B cell (primary cell): Measurements from ENCODE around the gene MORF4L1. TPM values are rescaled to one million over a fixed set of nuclear protein-coding genes. Genes with fewer than 3 reads are reported as not detected.

Experiments
- ATAC-seq: fragments of 200-7000 bp; cut with Tn5 transposase; one replicate; pipeline ENCODE4 v1.10.0; 2021; ENCODE audit warnings: low read depth, mild to moderate bottlenecking, moderate number of reproducible peaks, moderate library complexity
- CTCF ChIA-PET: fragments of 350-600 bp; sonication (Branson Sonifier 250); formaldehyde crosslinking; loops from one replicate; lab custom pipeline; 2021; ENCODE audit warnings: antibody characterized with exemption, inconsistent platforms; lab: Charles Lee
- POLR2A ChIA-PET: fragments of 350-600 bp; sonication (Branson Sonifier 250); formaldehyde crosslinking; loops from one replicate; lab custom pipeline; 2021; ENCODE audit warnings: antibody characterized with exemption; lab: Charles Lee
- DNase-seq: peaks from one replicate; pipeline ENCODE4 v3.0.0; 2013
- H2AFZ ChIP-seq: 2 replicates; pipeline ENCODE4 v1.6.1; 2012; ENCODE audit warnings: mild to moderate bottlenecking, low read depth, low read length; ENCODE audit not compliant: insufficient read depth, poor library complexity, severe bottlenecking
- H3K27ac ChIP-seq, 2 donors: 1 replicate in 1 of 2; 2 replicates in 1 of 2; pipeline ENCODE4 v1.5.1; 2012 to 2013; ENCODE audit warnings: low read length in 2 of 2, mild to moderate bottlenecking in 2 of 2, moderate library complexity in 1 of 2
- H3K27me3 ChIP-seq, 4 experiments: fragments of 200-600 bp in 1 of 4; sonication (generic) in 1 of 4; replicated peaks in 1 of 4; 1 replicate in 2 of 4; 2 replicates in 2 of 4; pipeline versions ENCODE4 v1.6.1 to v1.7.0; 2013 to 2016; ENCODE audit warnings: low read length in 3 of 4, mild to moderate bottlenecking in 2 of 4, mixed read lengths in 1 of 4, moderate library complexity in 1 of 4; ENCODE audit not compliant: insufficient read depth in 4 of 4, control insufficient read depth in 3 of 4; ENCODE audit errors: control extremely low read depth in 1 of 4
- H3K36me3 ChIP-seq, 2 experiments: replicated peaks in 1 of 2; 1 replicate in 1 of 2; 2 replicates in 1 of 2; pipeline versions ENCODE4 v1.6.1 to v1.7.1; 2013; ENCODE audit warnings: low read length in 1 of 2; ENCODE audit not compliant: insufficient read depth in 2 of 2, control insufficient read depth in 1 of 2; ENCODE audit errors: control extremely low read depth in 1 of 2, extremely low read depth in 1 of 2
- H3K4me1 ChIP-seq, 2 donors: fragments of 200-600 bp in 1 of 2; sonication (generic) in 1 of 2; 1 replicate in 1 of 2; 2 replicates in 1 of 2; pipeline versions ENCODE4 v1.5.1 to v1.6.1; 2013 to 2017; ENCODE audit warnings: low read length in 2 of 2; ENCODE audit not compliant: control insufficient read depth in 2 of 2, insufficient read depth in 2 of 2
- H3K4me2 ChIP-seq: replicated peaks from 2 replicates; pipeline ENCODE3; 2012; ENCODE audit warnings: mild to moderate bottlenecking, low read depth, low read length; ENCODE audit not compliant: poor library complexity, severe bottlenecking
- H3K4me3 ChIP-seq, 5 experiments: fragments of 200-600 bp in 1 of 5; sonication (generic) in 1 of 5; 1 replicate in 3 of 5; 2 replicates in 2 of 5; pipeline versions ENCODE4 v1.5.1 to v1.7.0; 2011 to 2016; ENCODE audit warnings: low read length in 4 of 5, mild to moderate bottlenecking in 4 of 5, low read depth in 2 of 5, control low read depth in 1 of 5, moderate library complexity in 1 of 5; ENCODE audit not compliant: insufficient read depth in 1 of 5; ENCODE audit errors: control extremely low read depth in 1 of 5, extremely low read depth in 1 of 5
- H3K79me2 ChIP-seq: fragments of 200-600 bp; sonication (generic); one replicate; pipeline ENCODE4 v1.6.0; 2016; ENCODE audit warnings: low read length; ENCODE audit not compliant: control insufficient read depth, insufficient read depth
- H3K9ac ChIP-seq: fragments of 200-600 bp; sonication (generic); 2 replicates; pipeline ENCODE4 v1.6.1; 2017; ENCODE audit warnings: mild to moderate bottlenecking, low read length, moderate library complexity
- H3K9me3 ChIP-seq, 3 donors: one replicate each; pipeline versions ENCODE4 v1.6.1 to v1.7.1; 2013; ENCODE audit warnings: low read length in 2 of 3; ENCODE audit not compliant: control insufficient read depth in 2 of 3, insufficient read depth in 1 of 3; ENCODE audit errors: control extremely low read depth in 1 of 3
- H4K20me1 ChIP-seq: 2 replicates; pipeline ENCODE4 v1.6.0; 2012; ENCODE audit warnings: mild to moderate bottlenecking, low read length; ENCODE audit not compliant: insufficient read depth, control insufficient read depth, poor library complexity, severe bottlenecking
- H3K27ac Mint-ChIP-seq: one replicate; pipeline ENCODE4 v1.8.0; 2021; ENCODE audit warnings: mixed read lengths
- H3K27me3 Mint-ChIP-seq: one replicate; pipeline ENCODE4 v1.8.0; 2021; ENCODE audit warnings: mixed read lengths
- H3K4me1 Mint-ChIP-seq: one replicate; pipeline ENCODE4 v1.8.0; 2021; ENCODE audit warnings: mixed read lengths
- H3K4me3 Mint-ChIP-seq: one replicate; pipeline ENCODE4 v1.8.0; 2021; ENCODE audit warnings: mixed read lengths
- H3K9me3 Mint-ChIP-seq: one replicate; pipeline ENCODE4 v1.8.0; 2022; ENCODE audit warnings: mixed read lengths; ENCODE audit not compliant: insufficient read depth
- CTCF ChIP-seq: fragments of 200-600 bp; IDR thresholded peaks from one replicate; pipeline ENCODE4 v1.8.0; 2022; ENCODE audit warnings: antibody characterized with exemption, mild to moderate bottlenecking
- EZH2 ChIP-seq: IDR thresholded peaks from 2 replicates; pipeline ENCODE4 v1.6.1; 2012; ENCODE audit warnings: borderline replicate concordance, low read depth, mild to moderate bottlenecking, moderate library complexity, low read length; ENCODE audit not compliant: insufficient read depth, poor library complexity, severe bottlenecking
- WGBS: methylation state at CpG from one replicate; pipeline ENCODE4 v1.1.5; 2013; ENCODE audit warnings: missing lambda C conversion rate; ENCODE audit not compliant: insufficient coverage; 5-methylcytosine and 5-hydroxymethylcytosine counted together
- intact Hi-C: fragments of 100-400 bp; cut with micrococcal nuclease; formaldehyde crosslinking; loops from one replicate; pipeline ENCODE4 v1.10.0; 2022
- polyA plus RNA-seq: library from polyadenylated mRNA; depleted of rRNA; stranded (reverse); fragments of >200 nt; gene quantifications from 2 replicates; pipeline ENCODE4 v1.2.3, GENCODE V29; 2012
- total RNA-seq, 2 donors: library from RNA; stranded (reverse); fragments of 120-200 nt in 1 of 2; gene quantifications; 1 replicate in 1 of 2; 2 replicates in 1 of 2; pipeline versions ENCODE4 v1.2.3 to v1.2.4, GENCODE V29; 2013 to 2022

The MORF4L1 gene
- total and polyA plus RNA-seq, 2 donors (not counting 1 experiment from before 2014, with no cell fraction given), result 79.0 to 242 TPM

- Histone ChIP-seq H3K27ac (no peak overlapping the region), H3K4me3 (no peak overlapping the region), H3K36me3 (peaks cover 3 to 84% of the 10 kb centered on the region in 2 experiments), H3K4me1 (no peaks in the 10 kb centered on the region), H3K9ac (no peak overlapping the region), H3K79me2 (peaks cover 15% of the 10 kb centered on the region), H2AFZ (no peak overlapping the region), H3K27me3 (no peaks in the 10 kb centered on the region), H3K4me2 (no peak overlapping the region), H4K20me1 (peaks cover 16% of the 10 kb centered on the region), H3K9me3 (no peaks in the 10 kb centered on the region)
- H3K9me3 Mint-ChIP-seq, result no peaks in the 10 kb centered on the region
- H3K27ac Mint-ChIP-seq, result peak overlapping the region; percentile 53
- WGBS, result 98% methylated on average over 14 of the region's 14 CpGs
- DNase-seq (no peak), ATAC-seq (no peak)
- intact Hi-C loops, result loop anchor here (5.0 kb wide), 1 partner anchor 99 kb away; no protein-coding TSS in a partner anchor
- H3K27me3 Mint-ChIP-seq, result no peaks in the 10 kb centered on the region
- CTCF ChIA-PET, result no interaction called here
- POLR2A ChIA-PET, result no interaction called here
- H3K4me3 Mint-ChIP-seq, result no peak overlapping the region
- peaks cover 6% of the 10 kb centered on the region for H3K4me1 Mint-ChIP-seq
- no peak for TF ChIP-seq CTCF
- TF ChIP-seq EZH2, result no peak
Measured at GRCh38 chr15:78928616-78929093, 56.0 kb downstream of the MORF4L1 start.

- ChIA-PET POLR2A (interaction anchor here (0.5 kb wide), 1 partner anchor 17 kb away, joined by 6 read pairs; no protein-coding TSS in a partner anchor), CTCF (no interaction called here)
- 98% methylated on average over 14 of the region's 16 CpGs for WGBS
- H3K9me3 ChIP-seq, result no peaks in the 10 kb centered on the region
- H3K27me3 Mint-ChIP-seq, result no peaks in the 10 kb centered on the region
- H4K20me1 ChIP-seq, result peaks cover 16% of the 10 kb centered on the region
- H3K27ac ChIP-seq, result no peak overlapping the region
- TF ChIP-seq CTCF (no peak), EZH2 (no peak)
- ATAC-seq (peak; percentile 8), DNase-seq (no peak)
- H3K4me2 ChIP-seq, result no peak overlapping the region
- no peak overlapping the region for H3K4me3 Mint-ChIP-seq
- peaks cover 3 to 88% of the 10 kb centered on the region in 2 experiments for H3K36me3 ChIP-seq
- H2AFZ ChIP-seq, result no peak overlapping the region
- no peaks in the 10 kb centered on the region for H3K27me3 ChIP-seq
- peaks cover 7% of the 10 kb centered on the region for H3K4me1 Mint-ChIP-seq
- no peaks in the 10 kb centered on the region for H3K4me1 ChIP-seq
- no peak overlapping the region for H3K27ac Mint-ChIP-seq
- peaks cover 15% of the 10 kb centered on the region for H3K79me2 ChIP-seq
- H3K9me3 Mint-ChIP-seq, result no peaks in the 10 kb centered on the region
- intact Hi-C loops, result loop anchor here (5.0 kb wide), 1 partner anchor 98 kb away; no protein-coding TSS in a partner anchor
- no peak overlapping the region for H3K4me3 ChIP-seq
- no peak overlapping the region for H3K9ac ChIP-seq
Measured at GRCh38 chr15:78929536-78930264, 57.0 kb downstream of the MORF4L1 start.
